A549 (cell line): ENCODE measurements around the gene ATP5PO. TPM values are rescaled to one million over a fixed set of nuclear protein-coding genes. Genes with fewer than 3 reads are reported as not detected.

ENCODE experiments used
- ATAC-seq, 2 experiments: fragments of 200-7000 bp in 1 of 2; fragments of >200 bp in 1 of 2; cut with Nextera tagmentation in 1 of 2; cut with Tn5 transposase in 1 of 2; 3 replicates each; pipeline versions ENCODE4 v1.8.0 to v1.9.1; 2018 to 2020; ENCODE audit warnings: mild to moderate bottlenecking in 1 of 2, moderate library complexity in 1 of 2
- CTCF ChIA-PET: fragments of 300-600 bp; sonication (Branson Sonifier 250); formaldehyde crosslinking; extraction: SDS; loops from one replicate; lab custom pipeline; 2021; ENCODE audit warnings: antibody characterized with exemption, inconsistent platforms; lab: Yijun Ruan, JAX
- POLR2A ChIA-PET: fragments of 350-600 bp; formaldehyde crosslinking; extraction: SDS; loops from one replicate; lab custom pipeline; 2021; ENCODE audit warnings: antibody characterized with exemption, inconsistent platforms; lab: Yijun Ruan, JAX
- DNase-seq, 2 experiments: peaks; one replicate each; pipeline versions ENCODE4 v3.0.0 to v3.0.0-alpha.2; 2011 to 2016; ENCODE audit warnings: low read depth in 1 of 2, low spot score in 1 of 2
- FAIRE-seq: peaks from 2 replicates; lab custom pipeline; 2011; peaks lifted over from hg19 to GRCh38; lab: Jason Lieb, UNC
- H3K27ac ChIP-seq, 2 experiments: fragments of >200 bp; sonication (Bioruptor Twin); formaldehyde crosslinking; 3 replicates each; pipeline ENCODE4 v1.5.1; 2016 to 2017
- H3K4me1 ChIP-seq: fragments of >200 bp; sonication (Bioruptor Twin); formaldehyde crosslinking; 3 replicates; pipeline ENCODE4 v1.6.1; 2016
- H3K4me2 ChIP-seq: fragments of >200 bp; sonication (Bioruptor Twin); formaldehyde crosslinking; 3 replicates; pipeline ENCODE4 v1.6.1; 2016
- H3K4me3 ChIP-seq: fragments of >200 bp; sonication (Bioruptor Twin); formaldehyde crosslinking; 3 replicates; pipeline ENCODE4 v1.5.1; 2016
- H3K9me3 ChIP-seq: fragments of >200 bp; sonication (Bioruptor Twin); formaldehyde crosslinking; 3 replicates; pipeline ENCODE4 v1.6.1; 2016
- ATOH8 ChIP-seq: fragments of 250-450 bp; sonication (Bioruptor Pico); IDR thresholded peaks from 2 replicates; pipeline ENCODE4 v1.5.0; 2020; ENCODE audit warnings: low read depth, mild to moderate bottlenecking, moderate library complexity
- CBX2 ChIP-seq: fragments of 200-600 bp; sonication (generic); IDR thresholded peaks from 2 replicates; pipeline ENCODE4 v1.6.1; 2016; ENCODE audit warnings: low read depth, mild to moderate bottlenecking, borderline replicate concordance
- CBX8 ChIP-seq: fragments of 200-600 bp; sonication (generic); IDR thresholded peaks from 2 replicates; pipeline ENCODE4 v1.6.1; 2016
- CTCF ChIP-seq: fragments of >200 bp; sonication (Bioruptor Twin); formaldehyde crosslinking; IDR thresholded peaks from 3 replicates; pipeline ENCODE4 v1.5.1; 2016
- E2F6 ChIP-seq: IDR thresholded peaks from 2 replicates; pipeline ENCODE4 v1.6.1; 2012; ENCODE audit warnings: low read depth, borderline replicate concordance
- ELK1 ChIP-seq: fragments of 150-350 bp; IDR thresholded peaks from 2 replicates; pipeline ENCODE4 v1.6.1; 2014; ENCODE audit warnings: low read depth, mild to moderate bottlenecking, low read length
- HEYL ChIP-seq: fragments of 250-450 bp; sonication (Bioruptor Pico); IDR thresholded peaks from 2 replicates; pipeline ENCODE4 v1.8.0; 2021; ENCODE audit warnings: mild to moderate bottlenecking, moderate library complexity
- HOXB13 ChIP-seq: fragments of 250-450 bp; sonication (Bioruptor Pico); IDR thresholded peaks from 2 replicates; pipeline ENCODE4 v1.5.0; 2020; ENCODE audit warnings: low read depth, mild to moderate bottlenecking, moderate library complexity
- HOXB5 ChIP-seq: fragments of 250-450 bp; sonication (Bioruptor Pico); IDR thresholded peaks from 2 replicates; pipeline ENCODE4 v1.5.0; 2020; ENCODE audit warnings: mild to moderate bottlenecking, moderate library complexity
- JUN ChIP-seq, 2 experiments: fragments of >200 bp; sonication (Bioruptor Twin); formaldehyde crosslinking; IDR thresholded peaks; 2 replicates in 1 of 2; 3 replicates in 1 of 2; pipeline ENCODE4 v1.6.1; 2016 to 2017
- MAFK ChIP-seq: fragments of 450-650 bp; IDR thresholded peaks from 2 replicates; pipeline ENCODE4 v1.6.1; 2014; ENCODE audit not compliant: partially characterized antibody
- MAZ ChIP-seq: fragments of 150-350 bp; IDR thresholded peaks from 2 replicates; pipeline ENCODE4 v1.6.1; 2014; ENCODE audit warnings: antibody characterized with exemption, low read depth, low read length, borderline replicate concordance
- REST ChIP-seq: fragments of 200-600 bp; sonication (generic); IDR thresholded peaks from 2 replicates; pipeline ENCODE4 v1.6.1; 2016; ENCODE audit warnings: antibody characterized with exemption, mild to moderate bottlenecking, moderate library complexity
- RFX5 ChIP-seq: fragments of 450-650 bp; IDR thresholded peaks from 2 replicates; pipeline ENCODE4 v1.7.1; 2014; ENCODE audit warnings: antibody characterized with exemption, mild to moderate bottlenecking, moderate library complexity
- RNF2 ChIP-seq: fragments of 200-600 bp; sonication (generic); IDR thresholded peaks from 2 replicates; pipeline ENCODE4 v1.6.1; 2016; ENCODE audit warnings: low read depth, mild to moderate bottlenecking, antibody characterized with exemption, moderate library complexity, borderline replicate concordance
- TFCP2L1 ChIP-seq: fragments of 250-450 bp; sonication (Bioruptor Pico); IDR thresholded peaks from 2 replicates; pipeline ENCODE4 v1.5.0; 2021; ENCODE audit warnings: mild to moderate bottlenecking
- TP53 ChIP-seq: fragments of 250-450 bp; sonication (Bioruptor Pico); IDR thresholded peaks from 2 replicates; pipeline ENCODE4 v1.5.0; 2021; ENCODE audit warnings: mild to moderate bottlenecking, moderate library complexity
- USF2 ChIP-seq: fragments of 450-650 bp; IDR thresholded peaks from 2 replicates; pipeline ENCODE4 v1.6.1; 2014; ENCODE audit warnings: antibody characterized with exemption
- ZSCAN20 ChIP-seq: fragments of 250-450 bp; sonication (Bioruptor Pico); IDR thresholded peaks from 2 replicates; pipeline ENCODE4 v1.8.0; 2022; ENCODE audit warnings: mild to moderate bottlenecking, moderate library complexity
- WGBS: methylation state at CpG from one replicate; pipeline ENCODE4 v1.1.6; 2017; ENCODE audit errors: missing lambda C conversion rate; 5-methylcytosine and 5-hydroxymethylcytosine counted together
- polyA plus RNA-seq, 4 experiments: library from polyadenylated mRNA; depleted of rRNA in 3 of 4; stranded (reverse); fragments of >200 nt; fragmentation: RNase III in 1 of 4; extraction: RNeasy Plus Mini Kit Qiagen cat#74134 plus additional on column Dnase treatment in 1 of 4; gene quantifications; 2 replicates in 3 of 4; 3 replicates in 1 of 4; pipeline ENCODE4 v1.2.3, GENCODE V29; 2011 to 2017

ATP5PO gene
- polyA plus RNA-seq, 2 of the 4 experiments (the other 2 are of a cell fraction): 143 to 252 TPM

GRCh38 chr21:33937931-33938339 lies 22.3 kb upstream of the ATP5PO start:
- no peak for ATAC-seq
- WGBS: 78% methylated on average over 14 of the region's 14 CpGs
- no peak for TF ChIP-seq ELK1
- TF ChIP-seq CBX8: no peak
- no peak for TF ChIP-seq ATOH8 (CRISPR knock-in tag)
- no peak for TF ChIP-seq E2F6
- no peak for TF ChIP-seq MAZ
- no peak for TF ChIP-seq CBX2
- TF ChIP-seq HOXB5 (CRISPR knock-in tag): no peak
- no peak for TF ChIP-seq CTCF
- TF ChIP-seq RFX5: no peak
- TF ChIP-seq HEYL (CRISPR knock-in tag): no peak
- no peak for TF ChIP-seq MAFK
- no peak for TF ChIP-seq ZSCAN20 (CRISPR knock-in tag)
- no peak for TF ChIP-seq HOXB13
- no peak for TF ChIP-seq TFCP2L1
- no peak for TF ChIP-seq RNF2
- no peak for TF ChIP-seq REST
- TF ChIP-seq USF2: no peak
- TF ChIP-seq TP53 (CRISPR knock-in tag): no peak
- TF ChIP-seq JUN (IDR thresholded peaks at IDR 0.05): no peak
- Histone ChIP-seq H3K4me2 (no peak overlapping the region), H3K27ac (no peak overlapping the region), H3K9me3 (no peaks in the 10 kb centered on the region), H3K4me1 (no peaks in the 10 kb centered on the region), H3K4me3 (no peak overlapping the region)
- POLR2A ChIA-PET: no interaction called here
- CTCF ChIA-PET: interaction anchor here (1.0 to 6.0 kb wide), 3 partner anchors 10 to 14 kb away, joined by 3 to 42 read pairs (median 16); no protein-coding TSS in a partner anchor
- FAIRE-seq: no peak
- no peak for DNase-seq
